Bronchial epithelial cell (primary cell): ENCODE data around the gene SYNPO. TPM values are rescaled to one million over a fixed set of nuclear protein-coding genes. Genes with fewer than 3 reads are reported as not detected.

Experiments used
- DNase-seq: peaks from one replicate; pipeline ENCODE4 v3.0.0-alpha.2; 2010; ENCODE audit warnings: low read depth
- FAIRE-seq: peaks from 2 replicates; lab custom pipeline; 2011; peaks lifted over from hg19 to GRCh38; lab: Jason Lieb, UNC
- H3K27me3 ChIP-seq: 2 replicates; pipeline ENCODE4 v1.5.1; 2011; ENCODE audit warnings: low read length; ENCODE audit not compliant: control insufficient read depth, insufficient read depth
- H3K36me3 ChIP-seq: 2 replicates; pipeline ENCODE4 v1.5.1; 2011; ENCODE audit warnings: low read length; ENCODE audit not compliant: control insufficient read depth, insufficient read depth
- H3K4me3 ChIP-seq: 2 replicates; pipeline ENCODE4 v1.5.1; 2011; ENCODE audit warnings: mild to moderate bottlenecking, low read depth, low read length, control low read depth
- CTCF ChIP-seq: IDR thresholded peaks from 2 replicates; pipeline ENCODE4 v1.5.1; 2011; ENCODE audit warnings: mild to moderate bottlenecking, moderate library complexity, low read length, control low read depth, inconsistent platforms; ENCODE audit not compliant: insufficient read depth, severe bottlenecking
- total RNA-seq: library from RNA; depleted of rRNA; stranded (reverse); fragments of >200 nt; gene quantifications from 2 replicates; pipeline ENCODE4 v1.2.1, GENCODE V29; 2014

The SYNPO gene
- total RNA-seq, 1 donor from 2014 or later = 1.3 TPM

GRCh38 chr5:150609843-150610584 is 30.4 kb upstream of the SYNPO start:
- Histone ChIP-seq H3K27me3 (no peaks in the 10 kb centered on the region), H3K36me3 (no peaks in the 10 kb centered on the region), H3K4me3 (no peak overlapping the region)
- DNase-seq (no peak), FAIRE-seq (no peak)
- no peak for TF ChIP-seq CTCF

- DNase-seq = no peak
- H3K27me3 ChIP-seq = no peaks in the 10 kb centered on the region
- FAIRE-seq = no peak
- TF ChIP-seq CTCF = no peak
- H3K36me3 ChIP-seq = no peaks in the 10 kb centered on the region
- H3K4me3 ChIP-seq = no peak overlapping the region
Observed at GRCh38 chr5:150611026-150611425, 29.4 kb upstream of the SYNPO start.

GRCh38 chr5:150612405-150612804 is 28.1 kb upstream of the SYNPO start:
- TF ChIP-seq CTCF = no peak
- H3K27me3 ChIP-seq = no peaks in the 10 kb centered on the region
- no peaks in the 10 kb centered on the region for H3K36me3 ChIP-seq
- FAIRE-seq (no peak), DNase-seq (peak; percentile 33)
- no peak overlapping the region for H3K4me3 ChIP-seq

- no peak overlapping the region for H3K4me3 ChIP-seq
- no peak for DNase-seq
- no peak for FAIRE-seq
- TF ChIP-seq CTCF = no peak
- no peaks in the 10 kb centered on the region for H3K27me3 ChIP-seq
- H3K36me3 ChIP-seq = no peaks in the 10 kb centered on the region
Observed at GRCh38 chr5:150612905-150613670, 27.4 kb upstream of the SYNPO start.

- no peak for FAIRE-seq
- TF ChIP-seq CTCF = peak; percentile 24
- H3K27me3 ChIP-seq = no peaks in the 10 kb centered on the region
- DNase-seq = no peak
- H3K36me3 ChIP-seq = no peaks in the 10 kb centered on the region
- H3K4me3 ChIP-seq = no peak overlapping the region
Observed at GRCh38 chr5:150613991-150614660, 26.3 kb upstream of the SYNPO start.
